ENCODE measurements around the gene ARHGAP42. TPM values are rescaled to one million over a fixed set of nuclear protein-coding genes. Genes with fewer than 3 reads are reported as not detected.

Gene ARHGAP42
- total RNA-seq, 1 experiment from 2014 or later: 39.1 TPM

- H3K18ac ChIP-seq (ENCODE audit: insufficient read length, low read depth, low read length): no peak overlapping the region
- no peaks in the 10 kb centered on the region for H3K27me3 ChIP-seq (ENCODE audit: insufficient read depth, low read length)
- H3K79me1 ChIP-seq (ENCODE audit: insufficient read depth, low read depth, low read length, poor library complexity, severe bottlenecking): no peaks in the 10 kb centered on the region
- no peak overlapping the region for H3K4me2 ChIP-seq (ENCODE audit: insufficient read depth, insufficient read length, low read length)
- Mint-ChIP-seq H3K36me3 (ENCODE audit: insufficient read depth in 1 of 3, low read depth in 3 of 3) (no peaks in the 10 kb centered on the region; a peak in 1 of 7 replicates), H3K27ac (peak overlapping the region in 2 of 3 experiments; percentile 80; a peak in 3 of 7 replicates), H3K9me3 (no peaks in the 10 kb centered on the region), H3K4me1 (peaks cover 42% of the 10 kb centered on the region in 2 experiments), H3K27me3 (ENCODE audit: low read depth) (no peaks in the 10 kb centered on the region), H3K4me3 (no peak overlapping the region)
- no peak overlapping the region for H2BK120ac ChIP-seq (ENCODE audit: low read depth, low read length, poor library complexity, severe bottlenecking)
- H3K14ac ChIP-seq (ENCODE audit: insufficient read depth, low read length): no peak overlapping the region; the same call in 1 of the 2 replicates
- H3K4me1 ChIP-seq (ENCODE audit: insufficient read depth, low read length): peaks cover 3% of the 10 kb centered on the region
- no peak overlapping the region for H2BK12ac ChIP-seq (ENCODE audit: insufficient read length, low read depth, low read length)
- no peak overlapping the region for H2AFZ ChIP-seq (ENCODE audit: low read length)
- H3K4ac ChIP-seq (ENCODE audit: low read depth, low read length): no peak overlapping the region
- no peak overlapping the region for H2BK20ac ChIP-seq (ENCODE audit: low read depth, low read length, poor library complexity, severe bottlenecking)
- no peak overlapping the region for H4K91ac ChIP-seq (ENCODE audit: insufficient read length, low read depth, low read length)
- H2BK5ac ChIP-seq (ENCODE audit: insufficient read length, low read length): no peak overlapping the region
- H3K27ac ChIP-seq (ENCODE audit: insufficient read length, low read depth, low read length): no peak overlapping the region
- no peaks in the 10 kb centered on the region for H3K79me2 ChIP-seq (ENCODE audit: insufficient read depth, low read length)
- no peak overlapping the region for H4K8ac ChIP-seq (replicated peaks; ENCODE audit: insufficient read length, low read depth, low read length)
- peak; percentile 67 for DNase-seq
- no peaks in the 10 kb centered on the region for H3K9me3 ChIP-seq (ENCODE audit: control insufficient read depth, low read depth, low read length)
- H3K56ac ChIP-seq (ENCODE audit: insufficient read length, low read depth, low read length): no peak overlapping the region
- H3K23me2 ChIP-seq (ENCODE audit: insufficient read length, low read depth, low read length, poor library complexity, severe bottlenecking): no peaks in the 10 kb centered on the region
- H3K9ac ChIP-seq (ENCODE audit: extremely low read depth, insufficient read length, low read length): no peak overlapping the region
- H2AK5ac ChIP-seq (ENCODE audit: insufficient read length, low read length): no peak overlapping the region
- H3T11ph ChIP-seq (ENCODE audit: low read length): no peak overlapping the region
- TF ChIP-seq CTCF (conservative IDR thresholded peaks at IDR 0.05): no peak
- WGBS (ENCODE audit: extremely low coverage, insufficient read length, low lambda C conversion rate): no CpG with 5 or more reads among the region's 8 CpGs
- no peak overlapping the region for H3K23ac ChIP-seq (ENCODE audit: insufficient read length, low read depth, low read length)
- no peaks in the 10 kb centered on the region for H4K20me1 ChIP-seq (ENCODE audit: control insufficient read depth, insufficient read depth, insufficient read length)
- H4K5ac ChIP-seq (ENCODE audit: insufficient read length, low read depth, low read length): no peak overlapping the region
- H2BK15ac ChIP-seq (ENCODE audit: low read depth, low read length): no peak overlapping the region
These were observed 6.0 kb upstream of the ARHGAP42 start for GRCh38 chr11:100681064-100681502.

All from H9 (cell line).